GM12875 (cell line): ENCODE data around the gene DAGLB.
"Not testable (repeated sequence)": the region's sequence is repeated elsewhere in the genome, so short reads cannot be mapped to it uniquely, and the experiment has no call there.

Source experiments
- H3K4me3 ChIP-seq: one replicate; pipeline ENCODE4 v1.5.1; 2011; ENCODE audit warnings: low read depth, low read length, control low read depth
- TF ChIP-seq, protein P1 (sequence below): IDR thresholded peaks from 2 replicates; pipeline ENCODE4 v1.5.1; 2011; ENCODE audit warnings: low read depth, mild to moderate bottlenecking, control low read depth, inconsistent platforms, low read length, moderate library complexity, borderline replicate concordance; ENCODE audit not compliant: insufficient read depth

Gene DAGLB

DNA sequence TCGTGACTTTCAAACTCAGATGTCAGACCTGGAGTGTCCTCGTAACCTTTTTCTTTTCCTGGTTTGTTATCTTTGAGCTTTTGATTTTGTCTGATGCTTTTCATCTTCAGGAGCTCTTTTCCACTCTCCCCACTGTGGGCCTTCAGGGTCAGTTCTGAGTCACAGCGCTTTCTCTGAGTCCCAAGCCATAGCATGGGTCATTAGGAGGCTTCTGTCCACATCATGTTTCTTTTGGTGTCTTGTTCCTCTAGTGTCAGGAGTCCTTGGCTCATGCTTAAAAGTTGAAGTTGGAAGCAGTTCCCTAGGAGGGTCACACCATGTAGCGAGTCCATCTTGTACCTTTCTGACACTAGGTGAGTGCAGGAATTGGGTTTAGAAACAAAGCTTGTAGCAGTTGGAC, 40.3 kb downstream of the DAGLB start:
- TF ChIP-seq, protein P1, sequence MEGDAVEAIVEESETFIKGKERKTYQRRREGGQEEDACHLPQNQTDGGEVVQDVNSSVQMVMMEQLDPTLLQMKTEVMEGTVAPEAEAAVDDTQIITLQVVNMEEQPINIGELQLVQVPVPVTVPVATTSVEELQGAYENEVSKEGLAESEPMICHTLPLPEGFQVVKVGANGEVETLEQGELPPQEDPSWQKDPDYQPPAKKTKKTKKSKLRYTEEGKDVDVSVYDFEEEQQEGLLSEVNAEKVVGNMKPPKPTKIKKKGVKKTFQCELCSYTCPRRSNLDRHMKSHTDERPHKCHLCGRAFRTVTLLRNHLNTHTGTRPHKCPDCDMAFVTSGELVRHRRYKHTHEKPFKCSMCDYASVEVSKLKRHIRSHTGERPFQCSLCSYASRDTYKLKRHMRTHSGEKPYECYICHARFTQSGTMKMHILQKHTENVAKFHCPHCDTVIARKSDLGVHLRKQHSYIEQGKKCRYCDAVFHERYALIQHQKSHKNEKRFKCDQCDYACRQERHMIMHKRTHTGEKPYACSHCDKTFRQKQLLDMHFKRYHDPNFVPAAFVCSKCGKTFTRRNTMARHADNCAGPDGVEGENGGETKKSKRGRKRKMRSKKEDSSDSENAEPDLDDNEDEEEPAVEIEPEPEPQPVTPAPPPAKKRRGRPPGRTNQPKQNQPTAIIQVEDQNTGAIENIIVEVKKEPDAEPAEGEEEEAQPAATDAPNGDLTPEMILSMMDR, result no peak
- no peak overlapping the region for H3K4me3 ChIP-seq

DNA sequence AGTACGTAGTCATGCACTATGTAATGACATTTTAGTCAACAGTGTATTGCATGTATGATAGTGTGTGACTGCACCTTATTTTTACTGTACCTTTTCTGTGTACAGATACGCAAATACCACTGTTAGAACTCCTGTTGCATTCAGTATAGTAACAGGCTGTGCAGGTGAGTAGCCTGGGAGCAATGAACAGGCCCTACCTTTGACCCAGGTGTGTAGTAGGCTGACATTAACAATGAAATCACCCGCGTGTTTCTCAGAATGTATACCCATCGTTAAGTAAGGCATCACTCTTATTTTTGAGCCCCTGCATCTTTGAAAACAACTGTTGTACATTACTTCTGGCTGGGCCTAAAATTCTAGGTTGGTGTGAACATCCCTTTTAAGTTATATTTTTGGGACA, 41.6 kb downstream of the DAGLB start:
- TF ChIP-seq, protein P1, result no peak

DNA sequence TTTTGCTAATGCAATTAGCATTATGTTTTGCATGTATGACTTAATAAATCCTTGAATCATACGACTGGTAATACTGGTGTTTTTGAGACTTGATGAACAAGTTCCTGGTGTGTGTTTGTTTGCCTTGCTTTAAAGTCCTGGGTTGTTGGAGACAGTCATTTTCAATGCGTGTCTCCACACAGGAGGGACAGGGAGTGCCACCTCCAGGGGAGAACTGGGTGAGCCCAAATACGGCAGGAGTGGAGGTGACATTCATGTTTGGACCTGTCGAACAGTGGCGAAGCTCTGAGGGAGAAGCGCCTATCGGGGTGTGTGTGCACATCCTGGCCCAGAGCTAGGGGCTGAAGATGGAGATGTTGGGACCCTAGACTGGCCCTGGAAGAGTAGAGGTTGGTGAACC, 43.8 kb downstream of the DAGLB start:
- H3K4me3 ChIP-seq, result no peak overlapping the region
- TF ChIP-seq, protein P1, result no peak

More for the DNA sequence above, 41.6 kb downstream of the DAGLB start:
- H3K4me3 ChIP-seq, result no peak overlapping the region

DNA sequence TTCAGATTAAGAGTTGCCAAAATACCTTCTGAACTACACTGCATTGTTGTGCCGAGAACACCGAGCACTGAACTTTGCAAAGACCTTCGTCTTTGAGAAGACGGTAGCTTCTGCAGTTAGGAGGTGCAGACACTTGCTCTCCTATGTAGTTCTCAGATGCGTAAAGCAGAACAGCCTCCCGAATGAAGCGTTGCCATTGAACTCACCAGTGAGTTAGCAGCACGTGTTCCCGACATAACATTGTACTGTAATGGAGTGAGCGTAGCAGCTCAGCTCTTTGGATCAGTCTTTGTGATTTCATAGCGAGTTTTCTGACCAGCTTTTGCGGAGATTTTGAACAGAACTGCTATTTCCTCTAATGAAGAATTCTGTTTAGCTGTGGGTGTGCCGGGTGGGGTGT, 45.0 kb downstream of the DAGLB start:
- TF ChIP-seq, protein P1, result no peak
- no peak overlapping the region for H3K4me3 ChIP-seq

DNA sequence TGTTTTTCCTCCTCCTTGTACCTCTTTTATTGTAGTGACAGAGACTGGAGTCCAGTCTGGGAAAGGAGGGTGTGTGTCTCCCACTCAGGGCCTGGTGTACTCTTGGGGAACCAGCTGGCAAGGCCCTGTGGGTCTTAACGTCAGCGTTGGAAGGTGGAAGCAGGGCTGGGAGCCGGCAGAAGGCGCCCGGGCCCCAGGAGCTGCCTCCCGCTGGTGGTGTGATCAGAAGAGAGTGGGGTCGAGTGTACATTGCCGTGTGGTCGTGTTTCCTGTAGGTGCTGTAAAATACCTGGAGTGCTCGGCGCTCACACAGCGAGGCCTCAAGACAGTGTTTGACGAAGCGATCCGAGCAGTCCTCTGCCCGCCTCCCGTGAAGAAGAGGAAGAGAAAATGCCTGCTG, 45.7 kb downstream of the DAGLB start:
- TF ChIP-seq, protein P1, result no peak
- no peak overlapping the region for H3K4me3 ChIP-seq

DNA sequence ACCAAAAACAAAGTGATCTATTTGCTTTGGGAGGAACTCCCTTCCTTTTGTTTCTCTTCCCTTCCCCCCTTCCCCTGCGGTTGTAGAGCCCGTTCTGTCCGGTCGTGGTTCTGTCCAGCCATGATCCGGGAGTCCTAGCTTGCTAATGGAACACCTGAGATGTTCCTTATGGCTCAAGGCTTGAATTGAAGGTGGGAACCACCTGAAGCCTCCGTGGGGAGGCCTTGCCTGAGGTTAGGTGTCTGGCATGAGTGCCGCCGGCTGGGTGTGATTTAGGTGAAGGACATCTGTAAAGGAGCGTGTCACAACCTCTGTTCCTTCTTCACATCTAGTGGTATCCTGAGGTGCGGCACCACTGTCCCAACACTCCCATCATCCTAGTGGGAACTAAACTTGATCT, 46.2 kb downstream of the DAGLB start:
- H3K4me3 ChIP-seq, result no peak overlapping the region
- TF ChIP-seq, protein P1, result no peak

DNA sequence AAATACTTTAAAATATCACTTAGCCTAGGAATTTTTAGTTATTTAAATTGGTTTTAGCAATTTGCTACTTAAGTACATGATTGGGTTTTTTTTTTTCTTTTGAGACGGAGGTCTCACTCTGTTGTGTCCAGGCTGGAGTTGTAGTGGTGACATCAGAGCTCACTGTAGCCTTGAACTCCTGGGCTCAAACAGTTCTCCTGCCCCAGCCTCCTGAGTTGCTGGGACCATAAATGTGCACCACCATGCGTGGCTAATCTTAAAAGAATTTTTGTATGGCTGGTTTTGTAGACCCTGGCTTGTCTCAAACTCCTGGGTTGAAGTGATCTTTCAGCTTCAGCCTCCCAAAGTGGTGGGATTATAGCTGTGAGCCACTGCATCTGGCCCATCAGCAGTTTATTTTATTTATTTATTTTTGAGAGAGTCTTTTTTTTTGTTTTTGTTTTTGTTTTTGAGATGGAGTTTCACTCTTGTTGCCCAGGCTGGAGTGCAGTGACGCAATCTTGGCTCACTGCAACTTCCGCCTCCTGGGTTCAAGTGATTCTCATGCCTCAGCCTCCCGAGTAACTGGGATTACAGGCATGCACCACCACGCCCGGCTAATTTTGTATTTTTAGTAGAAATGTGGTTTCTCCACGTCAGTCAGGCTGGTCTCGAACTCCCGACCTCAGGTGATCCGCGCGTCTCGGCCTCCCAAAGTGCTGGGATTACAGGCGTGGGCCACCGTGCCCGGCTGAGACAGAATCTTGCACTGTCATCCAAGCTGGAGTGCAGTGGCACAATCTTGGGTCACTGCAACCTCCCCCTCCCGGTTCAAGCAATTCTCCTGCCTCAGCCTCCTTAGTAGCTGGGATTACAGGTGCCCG, 47.3 kb downstream of the DAGLB start:
- not testable (repeated sequence) for H3K4me3 ChIP-seq

DNA sequence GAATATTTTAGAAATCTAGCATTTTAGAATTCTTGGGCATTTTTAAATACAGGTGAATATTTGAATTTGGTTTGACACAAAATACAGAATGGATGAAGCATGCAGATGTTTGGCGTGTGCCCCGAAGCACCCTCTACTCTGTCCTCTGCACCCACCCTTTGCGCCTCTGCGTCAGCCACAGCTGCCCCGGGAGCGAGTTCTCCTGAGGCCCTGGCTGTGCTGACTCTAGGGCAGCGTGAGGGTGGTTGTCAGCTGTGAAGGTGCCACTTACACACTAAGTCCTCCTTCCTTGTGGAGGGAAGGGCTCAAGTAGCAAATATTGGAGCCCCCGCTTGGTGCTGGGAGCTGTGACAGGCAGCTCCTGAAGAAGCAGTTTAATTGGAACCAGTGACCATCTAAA, 48.4 kb downstream of the DAGLB start:
- no peak overlapping the region for H3K4me3 ChIP-seq
- TF ChIP-seq, protein P1, result no peak
